ENCODE data around the gene MSMO1.

The MSMO1 gene

DNA sequence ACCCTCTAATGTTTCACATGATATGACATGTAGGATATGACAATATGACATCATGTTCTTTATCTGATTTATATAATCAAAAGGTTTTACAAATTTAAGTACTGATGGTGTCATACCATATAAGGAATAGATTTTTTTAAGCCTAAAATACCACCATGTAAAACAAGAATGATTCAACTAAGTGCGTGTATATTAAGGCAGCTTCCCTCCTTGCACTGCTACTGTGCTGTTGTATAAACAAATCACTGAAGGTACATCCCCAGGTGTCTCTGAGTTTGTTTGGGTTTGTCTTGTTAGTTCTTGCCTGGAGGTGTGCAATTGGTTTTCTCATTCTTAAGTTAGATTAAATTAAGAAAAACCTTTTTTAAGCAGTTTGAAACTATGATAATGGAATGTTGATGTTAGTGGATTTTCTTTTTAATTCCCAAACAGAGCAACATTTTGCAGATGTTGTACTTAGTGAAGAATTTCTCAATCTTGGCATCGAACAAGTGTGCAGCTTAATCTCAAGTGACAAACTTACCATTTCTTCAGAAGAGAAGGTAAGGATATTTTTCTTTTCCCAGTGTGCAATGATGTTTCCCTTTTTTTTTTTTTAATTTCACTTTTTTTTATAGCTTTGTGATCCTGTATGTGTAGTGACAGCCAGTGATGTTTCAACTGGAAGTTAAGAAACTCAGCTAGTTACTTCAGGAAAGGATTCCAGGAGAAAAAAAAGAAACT is 33.4 kb upstream of the MSMO1 start:
- in situ Hi-C loops (cut with MboI; ENCODE audit: low pct_unique_long_range_greater_than_20kb, low sequenced_read_pairs, unreplicated experiment): no loop called here

DNA sequence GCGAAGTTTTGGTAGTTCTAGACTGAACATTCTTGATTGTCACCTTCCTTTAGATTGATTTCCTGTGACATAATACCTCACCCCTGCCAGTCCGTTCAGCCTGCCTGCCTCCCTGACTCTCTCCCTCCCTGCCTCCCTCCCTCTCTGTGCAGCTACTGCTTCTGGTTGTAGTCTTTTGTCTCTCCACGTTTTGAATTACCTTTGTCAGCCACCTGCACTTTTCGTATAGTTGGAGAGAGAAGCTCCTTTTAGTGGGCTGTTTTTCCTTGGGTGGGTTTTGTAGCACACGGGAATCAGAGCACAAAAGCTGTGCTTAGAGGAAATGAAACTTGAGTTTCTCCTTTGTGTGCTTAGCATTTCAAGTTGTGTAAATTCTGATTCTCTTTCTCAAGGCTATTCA is 32.6 kb upstream of the MSMO1 start:
- TF ChIP-seq, protein P1, sequence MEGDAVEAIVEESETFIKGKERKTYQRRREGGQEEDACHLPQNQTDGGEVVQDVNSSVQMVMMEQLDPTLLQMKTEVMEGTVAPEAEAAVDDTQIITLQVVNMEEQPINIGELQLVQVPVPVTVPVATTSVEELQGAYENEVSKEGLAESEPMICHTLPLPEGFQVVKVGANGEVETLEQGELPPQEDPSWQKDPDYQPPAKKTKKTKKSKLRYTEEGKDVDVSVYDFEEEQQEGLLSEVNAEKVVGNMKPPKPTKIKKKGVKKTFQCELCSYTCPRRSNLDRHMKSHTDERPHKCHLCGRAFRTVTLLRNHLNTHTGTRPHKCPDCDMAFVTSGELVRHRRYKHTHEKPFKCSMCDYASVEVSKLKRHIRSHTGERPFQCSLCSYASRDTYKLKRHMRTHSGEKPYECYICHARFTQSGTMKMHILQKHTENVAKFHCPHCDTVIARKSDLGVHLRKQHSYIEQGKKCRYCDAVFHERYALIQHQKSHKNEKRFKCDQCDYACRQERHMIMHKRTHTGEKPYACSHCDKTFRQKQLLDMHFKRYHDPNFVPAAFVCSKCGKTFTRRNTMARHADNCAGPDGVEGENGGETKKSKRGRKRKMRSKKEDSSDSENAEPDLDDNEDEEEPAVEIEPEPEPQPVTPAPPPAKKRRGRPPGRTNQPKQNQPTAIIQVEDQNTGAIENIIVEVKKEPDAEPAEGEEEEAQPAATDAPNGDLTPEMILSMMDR (IDR thresholded peaks at IDR 0.05; ENCODE audit: extremely low read depth, insufficient read depth, missing control alignments): no peak
- in situ Hi-C loops (cut with MboI; ENCODE audit: low pct_unique_long_range_greater_than_20kb, low sequenced_read_pairs, unreplicated experiment): no loop called here
- DNase-seq (ENCODE audit: low spot score): no peak

More for the DNA sequence above, 33.4 kb upstream of the MSMO1 start:
- TF ChIP-seq, protein P1 (IDR thresholded peaks at IDR 0.05; ENCODE audit: extremely low read depth, insufficient read depth, missing control alignments): no peak
- DNase-seq (ENCODE audit: low spot score): no peak

DNA sequence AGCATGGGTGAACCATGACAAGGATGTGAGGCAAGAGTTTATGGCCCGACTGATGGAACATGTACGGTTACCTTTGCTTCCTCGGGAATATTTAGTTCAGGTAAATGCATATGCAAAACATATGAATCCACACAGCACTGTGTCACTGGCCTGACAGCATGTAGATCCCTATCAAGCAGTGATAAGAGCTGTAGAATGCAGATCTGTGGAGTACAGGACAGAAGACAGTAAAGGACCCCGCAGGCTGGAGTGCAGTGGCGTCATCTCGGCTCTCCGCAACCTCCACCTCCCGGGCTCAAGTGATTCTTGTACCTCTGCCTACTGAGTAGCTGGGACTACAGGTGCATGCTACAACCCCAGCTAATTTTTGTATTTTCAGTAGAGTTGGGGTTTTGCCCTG is 29.8 kb upstream of the MSMO1 start:
- TF ChIP-seq, protein P1 (IDR thresholded peaks at IDR 0.05; ENCODE audit: extremely low read depth, insufficient read depth, missing control alignments): no peak
- DNase-seq (ENCODE audit: low spot score): no peak
- in situ Hi-C loops (cut with MboI; ENCODE audit: low pct_unique_long_range_greater_than_20kb, low sequenced_read_pairs, unreplicated experiment): no loop called here

DNA sequence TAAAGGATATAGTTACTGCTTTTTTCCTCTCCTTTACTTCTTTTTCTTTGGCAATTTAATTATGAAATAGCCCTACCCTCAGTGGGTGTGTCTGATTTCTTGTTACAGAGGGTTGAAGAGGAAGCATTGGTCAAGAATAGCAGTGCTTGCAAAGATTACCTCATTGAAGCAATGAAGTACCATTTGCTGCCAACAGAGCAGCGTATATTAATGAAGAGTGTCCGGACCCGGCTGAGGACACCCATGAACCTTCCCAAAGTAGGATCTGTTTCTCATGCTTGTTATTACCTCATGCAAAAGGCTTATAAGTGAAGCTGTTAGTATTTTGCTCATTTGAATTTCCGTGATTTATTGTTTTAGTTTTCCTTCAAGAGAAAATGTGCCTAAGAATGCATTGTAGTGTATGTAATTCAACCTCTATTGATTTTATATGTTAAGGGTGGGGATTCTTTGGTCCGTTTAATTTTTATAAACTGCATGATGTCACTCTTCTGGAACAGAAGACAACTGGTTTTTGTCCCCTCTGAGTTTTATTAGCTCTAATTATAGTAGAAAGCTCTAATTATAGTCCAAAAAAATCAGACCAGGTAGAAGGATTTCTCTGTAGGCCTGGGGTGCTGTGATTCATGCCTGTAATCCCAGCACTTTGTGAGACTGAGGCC is 27.9 kb upstream of the MSMO1 start:
- in situ Hi-C loops (cut with MboI; ENCODE audit: low pct_unique_long_range_greater_than_20kb, low sequenced_read_pairs, unreplicated experiment): no loop called here
- TF ChIP-seq, protein P1 (IDR thresholded peaks at IDR 0.05; ENCODE audit: extremely low read depth, insufficient read depth, missing control alignments): no peak
- DNase-seq (ENCODE audit: low spot score): no peak

DNA sequence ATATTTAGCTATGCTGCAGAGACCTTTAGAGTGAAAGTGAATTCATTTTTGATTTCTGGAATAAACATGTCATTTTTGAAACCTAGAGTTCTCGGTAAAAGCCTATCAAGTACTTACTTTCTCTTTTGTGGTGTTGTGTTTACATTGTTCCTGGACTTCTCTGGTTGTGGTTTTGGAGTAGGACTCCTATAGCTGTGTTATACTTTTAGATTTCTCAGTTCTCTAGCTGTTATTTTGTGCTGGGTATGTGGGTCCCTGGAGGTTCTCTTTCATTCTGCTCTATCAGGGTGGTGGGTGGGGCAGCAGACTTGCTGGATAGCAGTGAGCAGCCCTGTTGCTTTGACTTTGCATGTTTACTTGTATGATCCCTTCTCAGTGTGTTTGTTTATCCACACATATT is 25.6 kb upstream of the MSMO1 start:
- in situ Hi-C loops (cut with MboI; ENCODE audit: low pct_unique_long_range_greater_than_20kb, low sequenced_read_pairs, unreplicated experiment): no loop called here
- DNase-seq (ENCODE audit: low spot score): peak; percentile 28

DNA sequence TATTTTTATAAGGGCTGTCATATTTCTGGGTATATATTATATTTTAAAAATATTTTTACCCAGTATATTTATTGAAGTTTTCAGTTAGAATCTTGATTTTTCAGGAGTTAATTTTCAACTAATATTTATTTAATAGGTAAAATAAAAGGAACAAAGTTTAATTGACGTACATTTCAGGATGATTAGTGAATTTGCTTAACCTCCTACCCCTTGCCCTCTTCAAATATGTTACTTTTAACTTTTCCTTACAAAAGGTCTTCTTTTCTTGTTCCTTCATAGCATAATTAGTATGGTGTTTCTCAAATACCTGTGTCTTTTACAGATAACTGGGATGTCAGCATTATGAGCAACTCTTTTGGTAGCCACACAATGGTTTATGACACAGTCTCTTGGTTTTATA is 24.8 kb upstream of the MSMO1 start:
- no peak for DNase-seq (ENCODE audit: low spot score)
- in situ Hi-C loops (cut with MboI; ENCODE audit: low pct_unique_long_range_greater_than_20kb, low sequenced_read_pairs, unreplicated experiment): no loop called here
- TF ChIP-seq, protein P1 (IDR thresholded peaks at IDR 0.05; ENCODE audit: extremely low read depth, insufficient read depth, missing control alignments): no peak

More for the DNA sequence above, 25.6 kb upstream of the MSMO1 start:
- TF ChIP-seq, protein P1 (IDR thresholded peaks at IDR 0.05; ENCODE audit: extremely low read depth, insufficient read depth, missing control alignments): no peak
